IPS DF 4.7 (cell line): ENCODE measurements around the gene FAM171A2.

Experiments used
- DNase-seq: peaks from one replicate; pipeline ENCODE4 v3.0.0-alpha.2; 2013; ENCODE audit warnings: low spot score; ENCODE audit errors: extremely low read depth

Gene FAM171A2

GRCh38 chr17:44323359-44324091 is 40.1 kb downstream of the FAM171A2 start:
- DNase-seq, result no peak

DNA sequence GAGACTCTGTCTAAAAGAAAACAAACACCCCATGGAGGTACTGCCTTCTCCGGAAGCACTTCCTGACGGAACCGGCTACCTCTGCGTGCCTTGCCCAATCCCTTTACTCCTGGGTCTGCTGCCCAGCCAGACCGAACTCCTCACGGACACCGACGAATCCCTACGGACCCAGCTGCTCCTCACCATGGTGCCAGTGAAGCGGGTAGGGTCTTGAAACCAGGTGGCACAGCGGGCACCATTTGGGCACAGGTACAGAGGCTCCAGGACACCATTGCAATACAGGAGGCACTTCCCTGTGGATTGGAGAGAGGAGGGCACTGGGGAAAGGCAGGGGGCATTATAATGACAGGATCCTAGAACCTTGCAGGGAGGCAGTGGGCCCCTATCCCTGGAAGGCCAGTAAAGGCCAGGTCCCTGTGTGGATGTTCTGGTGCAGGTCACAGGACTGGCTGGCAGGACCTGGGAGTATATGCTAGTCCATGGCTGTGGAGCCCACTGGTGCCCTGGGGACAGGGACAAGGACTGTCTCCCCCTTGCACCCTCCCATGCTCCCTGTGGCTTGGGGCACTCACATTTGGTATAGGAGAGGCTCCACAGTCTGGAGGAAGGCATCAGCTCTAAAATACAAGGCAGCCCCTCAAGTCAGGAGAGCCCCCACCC is 41.3 kb downstream of the FAM171A2 start:
- DNase-seq, result no peak

GRCh38 chr17:44321246-44322120 is 42.2 kb downstream of the FAM171A2 start:
- DNase-seq, result no peak

DNA sequence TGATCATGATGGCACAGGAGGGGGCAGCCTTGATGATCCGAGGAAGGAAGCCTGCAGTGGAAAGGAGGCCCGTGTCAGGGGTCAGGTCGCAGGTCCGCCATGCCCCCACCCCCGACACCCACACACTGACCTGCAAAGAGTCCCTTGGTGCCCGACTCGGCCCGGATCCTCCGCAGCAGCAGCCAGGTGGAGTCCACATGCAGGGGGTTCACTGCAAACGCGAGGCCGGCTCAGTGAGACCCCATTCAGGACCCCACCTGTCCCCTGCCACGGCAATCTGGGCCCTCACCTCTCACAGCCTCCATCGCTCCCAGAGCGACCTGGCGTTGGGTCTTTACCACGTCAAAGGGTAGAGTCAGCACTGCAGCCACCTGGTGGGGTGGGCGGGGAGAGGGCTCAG is 43.6 kb downstream of the FAM171A2 start:
- no peak for DNase-seq

DNA sequence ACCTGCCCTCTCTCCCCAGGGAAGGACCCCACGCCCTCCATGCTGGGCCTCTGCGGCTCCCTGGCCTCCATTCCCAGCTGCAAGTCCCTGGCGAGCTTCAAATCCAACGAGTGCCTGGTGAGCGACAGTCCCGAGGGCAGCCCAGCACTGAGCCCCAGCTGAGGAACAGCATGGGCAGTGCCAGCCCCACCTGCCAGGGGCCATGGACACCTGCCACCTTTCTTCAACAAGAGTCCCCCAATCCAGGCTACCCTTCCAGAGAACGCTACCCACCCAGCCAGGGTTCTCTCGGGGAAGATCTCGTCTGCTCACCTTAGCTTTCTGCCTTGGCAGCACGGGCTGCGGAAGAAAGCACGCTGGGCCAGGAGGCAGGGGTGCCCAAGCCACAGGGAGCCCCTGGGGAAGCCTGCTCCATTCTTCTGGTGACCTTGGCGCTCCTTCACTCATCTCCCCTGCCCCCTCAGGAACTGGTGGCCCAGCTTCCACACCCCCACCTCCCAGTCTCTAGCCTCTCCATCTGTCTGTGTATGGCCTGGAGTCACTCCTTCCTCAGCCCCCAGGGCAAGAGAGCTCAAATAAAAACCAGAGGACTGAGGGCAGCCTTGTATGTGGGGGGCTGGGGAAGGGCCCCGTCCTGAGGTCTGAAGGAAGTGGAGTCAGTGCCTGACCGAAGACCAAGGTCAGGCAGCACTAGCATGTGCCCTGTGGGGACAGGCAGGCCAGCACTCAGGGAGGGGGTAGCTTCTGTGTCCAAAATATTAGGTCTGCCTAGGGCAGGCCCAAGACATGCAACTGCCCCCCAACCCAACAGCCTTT is 45.4 kb downstream of the FAM171A2 start:
- no peak for DNase-seq

GRCh38 chr17:44317545-44317944 is 46.1 kb downstream of the FAM171A2 start:
- DNase-seq, result no peak

DNA sequence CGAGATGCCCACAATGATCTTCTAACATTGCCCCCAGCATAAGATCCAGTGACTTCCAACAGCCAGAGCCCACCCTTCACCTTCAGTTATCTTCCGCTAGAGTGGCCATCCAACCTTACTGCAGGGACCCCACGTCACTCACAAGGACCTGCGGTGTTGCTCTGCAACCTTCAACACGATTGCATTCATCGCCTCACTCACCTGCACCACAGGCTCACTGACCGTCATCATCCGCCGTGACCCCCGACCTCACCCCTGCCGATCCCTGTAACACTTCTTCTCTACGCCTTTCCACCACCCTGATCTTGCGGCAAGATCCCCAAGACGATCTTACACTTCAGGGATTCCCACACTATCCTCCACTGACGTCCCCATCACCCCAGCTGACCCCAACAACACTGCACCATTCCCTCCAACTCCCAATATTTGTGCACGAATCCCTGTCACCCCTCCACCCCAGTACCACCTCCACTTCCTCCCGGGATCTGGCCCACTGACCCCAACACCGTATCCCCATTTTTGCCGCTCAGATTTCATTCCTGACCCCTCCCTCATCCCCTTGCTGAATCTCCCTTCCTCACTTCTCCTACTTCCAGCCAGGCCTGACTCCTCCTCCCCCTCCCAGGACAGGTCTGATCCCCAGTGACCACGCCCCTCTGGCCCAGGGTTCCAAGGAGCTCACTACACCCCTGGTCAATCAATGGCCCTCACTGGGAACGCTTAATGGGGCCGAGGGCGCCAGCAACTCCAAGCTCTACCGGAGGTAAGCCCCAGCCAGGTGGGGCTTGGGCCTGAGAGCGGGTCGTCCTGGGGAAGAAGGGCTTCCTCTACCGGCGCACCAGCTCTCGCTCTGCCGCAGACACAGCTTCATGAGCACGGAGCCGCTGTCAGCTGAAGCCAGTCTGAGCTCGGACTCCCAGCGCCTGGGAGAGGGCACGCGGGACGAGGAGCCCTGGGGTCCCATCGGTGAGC is 47.6 kb downstream of the FAM171A2 start:
- DNase-seq, result no peak

GRCh38 chr17:44314869-44315661 is 48.6 kb downstream of the FAM171A2 start:
- DNase-seq, result no peak

- no peak for DNase-seq
These were observed 49.2 kb downstream of the FAM171A2 start for GRCh38 chr17:44314524-44314868.

GRCh38 chr17:44314031-44314430 is 49.6 kb downstream of the FAM171A2 start:
- no peak for DNase-seq

DNA sequence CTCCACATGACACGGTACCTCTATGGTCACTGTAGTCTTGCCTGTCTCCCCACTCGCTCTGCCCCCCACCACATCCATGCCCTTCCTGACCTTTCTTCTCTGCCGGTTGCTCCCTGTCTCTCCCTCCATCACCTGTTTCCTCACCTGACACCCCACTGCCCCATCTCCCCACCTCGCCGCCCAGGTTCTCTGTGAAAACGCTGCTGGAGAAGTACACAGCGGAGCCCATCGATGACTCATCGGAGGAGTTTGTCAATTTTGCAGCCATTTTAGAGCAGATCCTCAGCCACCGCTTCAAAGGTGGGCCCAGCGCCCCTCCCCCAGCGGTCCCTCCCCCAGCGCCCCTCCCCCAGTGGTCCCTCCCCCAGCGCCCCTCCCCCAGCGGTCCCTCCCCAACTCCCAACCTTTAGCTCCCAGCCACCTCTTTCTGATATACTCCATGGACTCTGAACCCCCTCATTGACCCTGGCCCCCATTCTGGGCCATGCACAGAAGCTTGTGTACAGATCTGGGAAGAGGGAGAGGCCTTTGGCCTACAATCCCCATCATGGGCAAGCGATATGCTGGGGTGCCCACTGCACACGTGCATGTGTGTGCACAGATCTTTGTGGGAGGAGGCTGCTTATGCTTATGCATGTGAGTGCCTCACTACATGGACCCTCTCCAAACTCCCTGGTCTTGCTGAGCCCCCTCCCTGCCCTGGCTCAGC is 51.1 kb downstream of the FAM171A2 start:
- no peak for DNase-seq

DNA sequence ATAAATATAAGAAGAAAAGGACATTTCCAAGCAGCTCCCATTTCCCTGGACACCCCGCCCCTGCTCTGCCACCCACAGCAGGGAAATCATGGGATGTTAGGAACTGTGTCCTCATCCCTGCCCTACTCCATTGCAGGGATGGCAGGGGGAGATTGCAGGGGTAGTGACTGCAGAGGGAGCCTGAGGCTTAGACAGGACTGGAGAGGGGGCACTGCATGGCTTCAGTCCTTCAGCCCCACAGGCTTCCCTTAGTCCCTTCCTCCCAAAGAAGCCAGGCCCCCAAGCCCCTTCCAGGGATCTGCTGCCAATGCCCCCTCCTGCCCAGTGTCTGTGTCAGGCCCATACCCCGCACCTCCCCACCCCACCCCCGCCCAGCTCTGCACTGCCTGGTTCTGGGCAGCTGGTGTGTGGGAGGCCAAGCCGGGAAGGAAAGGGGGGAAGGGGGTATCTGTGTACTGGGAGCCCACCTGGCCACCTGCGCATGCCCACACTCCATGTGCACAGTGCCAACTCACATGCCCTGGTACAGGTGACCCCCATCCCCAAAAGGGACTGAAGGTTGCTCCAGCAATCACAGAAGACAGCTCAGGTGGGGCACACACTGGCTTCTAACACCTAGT is 52.0 kb downstream of the FAM171A2 start:
- no peak for DNase-seq

DNA sequence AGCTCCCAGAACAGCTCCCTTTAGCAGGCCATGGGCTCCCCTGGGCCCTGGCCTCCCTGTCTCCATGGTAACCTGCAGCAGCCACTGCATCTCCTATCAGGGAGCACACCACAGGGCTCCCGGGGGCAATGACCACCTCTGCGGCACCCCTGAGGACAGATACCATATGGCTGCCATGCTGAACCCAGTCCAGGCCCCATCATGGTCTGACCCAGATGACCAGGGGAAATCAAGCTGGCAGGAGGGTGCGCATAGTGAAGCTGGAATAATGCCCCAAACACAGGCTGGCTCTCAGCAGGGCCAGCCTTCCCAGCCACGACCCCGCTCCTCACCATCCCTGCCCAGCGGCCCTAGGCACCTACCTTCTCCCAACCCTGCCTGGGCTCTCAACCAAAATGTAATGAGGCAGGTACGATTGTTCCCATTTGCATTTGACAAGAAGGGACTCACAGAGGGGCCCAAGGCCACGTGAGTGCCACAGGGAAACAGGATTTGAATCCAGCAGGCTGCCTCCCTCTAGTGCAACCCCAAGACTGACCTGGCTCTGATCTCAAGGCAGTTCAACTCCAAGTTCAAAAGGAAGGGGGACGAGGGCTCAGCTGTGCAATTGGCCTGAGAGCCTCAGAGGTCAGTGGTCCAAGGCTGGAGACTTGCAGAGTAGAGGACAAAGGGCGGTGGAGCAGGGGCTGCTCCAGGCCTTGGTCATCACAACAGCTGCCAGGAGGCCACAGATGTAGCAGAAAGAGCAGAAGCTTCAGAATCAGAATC is 52.9 kb downstream of the FAM171A2 start:
- no peak for DNase-seq

DNA sequence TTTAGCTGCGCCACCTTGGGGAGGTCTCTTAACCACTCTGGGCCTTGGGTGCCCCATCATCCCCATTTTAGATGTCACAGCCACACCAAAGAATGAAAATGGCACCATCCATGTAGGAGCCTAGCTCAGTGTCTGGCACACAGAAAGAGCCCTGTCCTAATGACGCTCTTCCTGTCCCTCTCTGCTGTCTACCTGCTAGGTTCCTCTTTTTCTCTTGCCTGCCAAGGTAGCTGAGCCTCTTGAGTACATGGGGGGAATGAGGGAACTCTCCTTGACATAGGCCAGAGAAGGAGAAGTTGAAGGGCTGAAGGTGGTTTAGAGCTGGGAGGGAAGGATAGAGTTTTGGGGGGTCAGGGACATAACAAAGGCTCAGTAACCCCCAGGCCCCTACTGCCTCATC is 53.5 kb downstream of the FAM171A2 start:
- DNase-seq, result no peak

DNA sequence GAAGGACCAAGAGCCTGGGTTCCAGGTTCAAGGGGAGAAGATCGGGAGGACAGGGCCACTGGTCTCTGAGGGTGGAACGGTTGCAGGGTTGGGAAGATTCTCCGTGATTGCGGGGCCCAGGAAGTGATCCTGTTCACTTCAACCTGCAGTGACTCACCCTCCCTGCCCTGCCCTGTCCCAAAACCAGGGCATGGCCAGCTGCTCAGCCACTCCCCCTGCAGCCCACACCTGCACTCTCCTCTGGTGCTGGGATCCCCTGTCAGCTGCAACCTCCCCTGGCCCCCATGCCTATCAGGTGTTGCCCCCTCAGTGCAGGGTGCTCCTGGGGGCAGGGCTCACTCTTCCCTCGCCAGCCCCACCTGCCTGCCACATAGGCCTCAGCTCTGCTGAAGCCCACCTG is 54.2 kb downstream of the FAM171A2 start:
- no peak for DNase-seq

DNA sequence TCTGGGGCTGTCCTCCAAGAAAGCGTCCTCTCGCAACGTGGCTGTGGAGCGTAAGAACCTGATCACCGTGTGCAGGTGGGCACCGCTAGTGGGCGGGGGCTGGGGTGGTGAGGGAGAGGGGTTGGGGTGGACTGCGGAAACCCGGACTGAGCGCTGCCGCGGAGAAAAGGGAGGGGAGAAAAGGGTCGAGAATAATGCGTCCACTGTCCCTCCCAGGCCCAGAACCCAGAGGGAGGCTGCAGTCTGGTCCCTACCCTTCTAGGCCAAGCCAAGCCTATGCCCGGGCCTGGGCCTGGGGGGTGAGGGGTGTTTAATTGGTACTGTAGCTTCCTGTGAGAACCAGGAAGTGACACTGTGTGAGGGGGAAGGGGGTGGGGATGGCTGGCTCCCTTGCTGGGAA is 54.8 kb downstream of the FAM171A2 start:
- no peak for DNase-seq

DNA sequence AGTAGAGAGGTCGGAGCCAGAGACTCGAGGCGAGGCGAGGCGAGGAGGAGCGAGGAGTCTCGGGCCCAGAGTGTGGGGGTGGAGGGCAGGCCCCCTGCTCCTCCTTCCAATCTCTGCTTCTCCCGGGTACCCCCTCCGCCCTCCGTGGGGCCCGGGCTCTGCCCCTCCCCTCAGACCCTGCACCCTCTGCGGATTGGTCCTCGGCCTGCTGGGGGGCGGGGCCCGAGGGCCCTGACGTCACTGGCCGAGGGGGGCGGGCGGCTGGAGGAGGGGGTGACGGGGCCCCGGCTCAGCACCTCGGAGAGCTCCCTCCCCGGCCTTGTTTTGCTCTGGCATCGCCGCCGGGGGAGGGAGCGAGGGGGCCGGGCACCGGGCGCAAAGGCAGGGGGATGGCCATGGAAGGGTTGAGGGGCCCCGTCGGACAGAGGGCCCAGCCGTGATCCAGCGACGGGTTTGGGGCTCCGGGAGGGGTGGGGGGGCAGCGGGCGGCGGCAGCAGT is 55.3 kb downstream of the FAM171A2 start, which contains the start of gene RUNDC3A:
Gene RUNDC3A (plus strand): TSS at position 282 of the 499 bp plus-strand sequence. CDS start 232 bp downstream, outside the sequence.
- DNase-seq, result no peak
